Fibroblast of the aortic adventitia (primary cell): Measurements from ENCODE around the gene DEPP1. TPM values are rescaled to one million over a fixed set of nuclear protein-coding genes. Genes with fewer than 3 reads are reported as not detected.

Source experiments
- DNase-seq: peaks from one replicate; pipeline ENCODE4 v3.0.0-alpha.2; 2010; ENCODE audit warnings: low read depth
- H3K4me3 ChIP-seq: 2 replicates; pipeline ENCODE4 v1.5.1; 2011; ENCODE audit warnings: low read depth, mild to moderate bottlenecking, control low read depth, low read length, moderate library complexity
- total RNA-seq: library from RNA; depleted of rRNA; stranded (reverse); fragments of >200 nt; gene quantifications from 2 replicates; pipeline ENCODE4 v1.2.3, GENCODE V29; 2012; ENCODE audit warnings: low replicate concordance
- TF ChIP-seq, protein P1 (sequence below): IDR thresholded peaks from 2 replicates; pipeline ENCODE4 v1.5.1; 2011; ENCODE audit warnings: mild to moderate bottlenecking, low read length, control low read depth, inconsistent platforms; ENCODE audit not compliant: insufficient read depth

The DEPP1 gene
- total RNA-seq, 1 donor, result 17.3 TPM

DNA sequence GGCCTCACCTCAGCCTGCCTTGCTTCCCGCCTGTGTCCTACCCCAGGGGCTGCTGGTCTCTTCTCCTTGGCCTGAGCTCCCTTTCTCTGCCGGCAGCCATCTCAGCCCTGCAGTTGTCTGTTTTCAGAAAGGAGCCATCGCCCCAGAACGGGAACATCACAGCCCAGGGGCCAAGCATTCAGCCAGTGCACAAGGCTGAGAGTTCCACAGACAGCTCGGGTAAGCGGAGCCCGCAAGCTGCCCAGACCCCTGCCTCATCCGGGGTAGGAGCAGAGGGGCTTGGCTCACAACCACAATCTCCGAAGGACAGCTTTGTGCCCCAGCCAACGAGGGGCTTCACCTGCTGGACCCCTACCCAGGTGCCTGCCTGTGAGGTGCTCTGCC lies 5.3 kb upstream of the DEPP1 start:
- no peak overlapping the region for H3K4me3 ChIP-seq
- no peak for DNase-seq
- TF ChIP-seq, protein P1, sequence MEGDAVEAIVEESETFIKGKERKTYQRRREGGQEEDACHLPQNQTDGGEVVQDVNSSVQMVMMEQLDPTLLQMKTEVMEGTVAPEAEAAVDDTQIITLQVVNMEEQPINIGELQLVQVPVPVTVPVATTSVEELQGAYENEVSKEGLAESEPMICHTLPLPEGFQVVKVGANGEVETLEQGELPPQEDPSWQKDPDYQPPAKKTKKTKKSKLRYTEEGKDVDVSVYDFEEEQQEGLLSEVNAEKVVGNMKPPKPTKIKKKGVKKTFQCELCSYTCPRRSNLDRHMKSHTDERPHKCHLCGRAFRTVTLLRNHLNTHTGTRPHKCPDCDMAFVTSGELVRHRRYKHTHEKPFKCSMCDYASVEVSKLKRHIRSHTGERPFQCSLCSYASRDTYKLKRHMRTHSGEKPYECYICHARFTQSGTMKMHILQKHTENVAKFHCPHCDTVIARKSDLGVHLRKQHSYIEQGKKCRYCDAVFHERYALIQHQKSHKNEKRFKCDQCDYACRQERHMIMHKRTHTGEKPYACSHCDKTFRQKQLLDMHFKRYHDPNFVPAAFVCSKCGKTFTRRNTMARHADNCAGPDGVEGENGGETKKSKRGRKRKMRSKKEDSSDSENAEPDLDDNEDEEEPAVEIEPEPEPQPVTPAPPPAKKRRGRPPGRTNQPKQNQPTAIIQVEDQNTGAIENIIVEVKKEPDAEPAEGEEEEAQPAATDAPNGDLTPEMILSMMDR, result no peak

- DNase-seq, result no peak
- TF ChIP-seq, protein P1, result no peak
- H3K4me3 ChIP-seq, result no peak overlapping the region
Observed at GRCh38 chr10:44983066-44983894, 4.7 kb upstream of the DEPP1 start.

DNA sequence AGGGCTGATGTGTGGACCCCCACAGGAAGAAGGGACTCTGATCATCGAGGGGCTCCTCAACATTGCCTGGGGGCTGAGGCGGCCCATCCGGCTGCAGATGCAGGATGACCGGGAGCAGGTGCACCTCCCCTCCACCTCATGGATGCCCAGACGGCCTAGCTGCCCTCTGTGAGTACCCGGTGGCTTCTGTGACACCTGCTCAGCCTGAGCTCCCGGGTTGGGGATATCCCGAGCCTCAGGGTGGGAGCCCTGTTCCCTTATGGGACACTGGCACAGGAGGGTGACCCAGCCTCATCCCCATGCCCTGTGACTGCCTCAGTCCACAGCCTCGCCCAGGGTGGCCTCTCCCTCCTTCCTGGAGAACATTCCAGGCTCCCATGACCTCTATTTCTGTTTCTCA lies 3.9 kb upstream of the DEPP1 start:
- TF ChIP-seq, protein P1, result no peak
- H3K4me3 ChIP-seq, result no peak overlapping the region
- no peak for DNase-seq

DNA sequence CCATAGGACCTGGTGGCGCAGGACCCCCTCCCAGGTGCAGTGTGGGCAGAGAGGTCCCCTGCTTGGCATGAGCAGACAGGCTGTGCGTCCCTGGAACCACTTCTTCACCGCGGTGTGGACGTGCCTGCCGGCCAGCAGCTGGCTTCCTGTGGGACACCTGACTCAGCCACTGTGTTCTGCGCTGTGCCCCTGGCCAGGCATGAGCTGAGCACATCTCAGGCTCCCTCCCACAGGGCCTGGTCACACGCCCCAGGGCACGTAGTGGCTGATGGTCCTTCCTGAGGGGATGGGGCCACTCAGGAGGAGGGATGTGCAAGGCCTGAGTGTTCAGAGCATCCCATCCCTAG lies 3.5 kb upstream of the DEPP1 start:
- no peak overlapping the region for H3K4me3 ChIP-seq
- no peak for DNase-seq
- TF ChIP-seq, protein P1, result no peak

DNA sequence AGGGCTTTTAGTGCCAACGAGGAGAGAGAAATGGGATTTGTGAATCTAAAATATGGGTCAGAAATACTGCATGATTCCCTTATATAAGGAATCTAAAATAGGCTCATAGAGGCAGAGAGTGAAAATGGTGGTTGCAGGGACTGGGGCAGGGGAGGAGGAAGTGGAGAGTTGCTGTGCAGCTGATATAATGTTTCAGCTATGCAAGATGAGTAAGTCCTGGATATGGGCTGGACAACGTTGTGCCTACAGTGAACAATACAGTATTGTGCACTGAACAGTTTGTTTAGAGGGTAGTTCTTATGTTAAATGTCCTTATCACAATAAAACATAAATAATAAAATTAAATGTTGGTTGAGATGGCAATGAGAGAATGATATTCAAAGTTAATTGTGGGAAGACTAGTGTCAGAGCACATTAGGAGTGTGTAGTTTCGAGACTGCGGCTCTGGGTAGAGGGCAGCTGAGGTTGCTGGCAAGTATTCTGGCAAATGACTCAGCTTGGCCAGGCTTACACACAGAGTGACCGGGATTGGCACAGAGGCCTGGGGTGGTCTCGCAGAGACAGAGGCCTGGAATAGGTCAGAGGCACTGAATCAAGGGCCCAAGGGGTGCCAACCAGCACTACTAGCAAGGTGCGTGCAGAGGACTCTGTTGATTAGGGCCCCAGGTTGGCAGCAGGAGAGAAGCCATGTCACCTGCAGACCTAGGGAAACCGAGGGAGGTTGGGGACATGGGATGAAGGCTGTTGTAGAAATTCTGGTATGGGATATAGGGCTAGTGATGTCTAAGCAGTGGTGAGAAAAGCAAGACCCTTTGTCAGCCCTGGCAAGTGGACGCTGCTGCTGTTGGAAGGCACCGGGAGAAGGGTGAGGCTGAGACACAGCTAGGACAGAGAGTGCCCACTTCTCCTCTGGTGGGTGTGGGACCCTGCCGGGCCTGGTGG lies 2.8 kb upstream of the DEPP1 start:
- H3K4me3 ChIP-seq, result no peak overlapping the region
- TF ChIP-seq, protein P1, result no peak
- DNase-seq, result peak; percentile 90

GRCh38 chr10:44980309-44981171 lies 1.9 kb upstream of the DEPP1 start:
- no peak for DNase-seq
- no peak overlapping the region for H3K4me3 ChIP-seq

More at GRCh38 chr10:44980309-44981171, 1.9 kb upstream of the DEPP1 start:
- TF ChIP-seq, protein P1, result no peak
